ENCODE results near the gene PRSS38. TPM values are rescaled to one million over a fixed set of nuclear protein-coding genes. Genes with fewer than 3 reads are reported as not detected.
A peak's percentile ranks its signal among the peaks of the same experiment; 100 is the strongest.

The PRSS38 gene
- total and polyA plus RNA-seq, 11 donors = not detected

GRCh38 chr1:227767401-227768124, 47.9 kb upstream of the PRSS38 start:
- no peak for ATAC-seq
- Histone ChIP-seq H3K9me3 (no peaks in the 10 kb centered on the region), H3K4me1 (peaks cover 0 to 29% (median 12%) of the 10 kb centered on the region in 12 donors), H3K27me3 (no peaks in the 10 kb centered on the region), H3K4me3 (no peak overlapping the region), H3K27ac (no peak overlapping the region), H3K36me3 (peaks cover 4 to 64% (median 53%) of the 10 kb centered on the region in 9 donors)
- intact Hi-C loops (cut with DNase I) = loop anchor here in 4 of 10 donors (10.0 kb wide), 3 partner anchors 283 to 317 kb away; partner anchors contain the start of gene ARF1 (in 1 of the 4)
- DNase-seq = peak in 2 of 5 donors; percentile 2 to 33
- WGBS, 4 donors = 83 to 89% (median 88%) methylated on average over 6 of the region's 6 CpGs
- TF ChIP-seq, protein P1, sequence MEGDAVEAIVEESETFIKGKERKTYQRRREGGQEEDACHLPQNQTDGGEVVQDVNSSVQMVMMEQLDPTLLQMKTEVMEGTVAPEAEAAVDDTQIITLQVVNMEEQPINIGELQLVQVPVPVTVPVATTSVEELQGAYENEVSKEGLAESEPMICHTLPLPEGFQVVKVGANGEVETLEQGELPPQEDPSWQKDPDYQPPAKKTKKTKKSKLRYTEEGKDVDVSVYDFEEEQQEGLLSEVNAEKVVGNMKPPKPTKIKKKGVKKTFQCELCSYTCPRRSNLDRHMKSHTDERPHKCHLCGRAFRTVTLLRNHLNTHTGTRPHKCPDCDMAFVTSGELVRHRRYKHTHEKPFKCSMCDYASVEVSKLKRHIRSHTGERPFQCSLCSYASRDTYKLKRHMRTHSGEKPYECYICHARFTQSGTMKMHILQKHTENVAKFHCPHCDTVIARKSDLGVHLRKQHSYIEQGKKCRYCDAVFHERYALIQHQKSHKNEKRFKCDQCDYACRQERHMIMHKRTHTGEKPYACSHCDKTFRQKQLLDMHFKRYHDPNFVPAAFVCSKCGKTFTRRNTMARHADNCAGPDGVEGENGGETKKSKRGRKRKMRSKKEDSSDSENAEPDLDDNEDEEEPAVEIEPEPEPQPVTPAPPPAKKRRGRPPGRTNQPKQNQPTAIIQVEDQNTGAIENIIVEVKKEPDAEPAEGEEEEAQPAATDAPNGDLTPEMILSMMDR (IDR thresholded peaks at IDR 0.05) = no peak
- TF ChIP-seq POLR2A (IDR thresholded peaks at IDR 0.05) = no peak

GRCh38 chr1:227768125-227768439, 47.4 kb upstream of the PRSS38 start:
- Histone ChIP-seq H3K27ac (no peak overlapping the region), H3K9me3 (no peaks in the 10 kb centered on the region), H3K27me3 (no peaks in the 10 kb centered on the region), H3K4me3 (no peak overlapping the region), H3K36me3 (peaks cover 4 to 64% (median 53%) of the 10 kb centered on the region in 9 donors), H3K4me1 (peaks cover 0 to 24% (median 7%) of the 10 kb centered on the region in 12 donors)
- ATAC-seq (no peak), DNase-seq (peak in 2 of 5 donors; percentile 7 to 11)
- 89 to 91% (median 91%) methylated on average over 7 of the region's 7 CpGs for WGBS, 4 donors
- intact Hi-C loops (cut with DNase I) = loop anchor here in 4 of 10 donors (10.0 kb wide), 3 partner anchors 283 to 317 kb away; partner anchors contain the start of gene ARF1 (in 1 of the 4)
- TF ChIP-seq, protein P1 (IDR thresholded peaks at IDR 0.05) = no peak
- TF ChIP-seq POLR2A (IDR thresholded peaks at IDR 0.05) = no peak

GRCh38 chr1:227768640-227769039, 46.8 kb upstream of the PRSS38 start:
- Histone ChIP-seq H3K27ac (no peak overlapping the region), H3K4me3 (no peak overlapping the region), H3K4me1 (peaks cover 0 to 18% (median 2%) of the 10 kb centered on the region in 12 donors), H3K27me3 (no peaks in the 10 kb centered on the region), H3K9me3 (no peaks in the 10 kb centered on the region), H3K36me3 (peaks cover 4 to 67% (median 53%) of the 10 kb centered on the region in 9 donors)
- no peak for ATAC-seq
- no peak for DNase-seq
- WGBS, 4 donors = 84 to 97% (median 91%) methylated on average over 6 of the region's 6 CpGs
- intact Hi-C loops (cut with DNase I) = loop anchor here in 4 of 10 donors (10.0 kb wide), 3 partner anchors 284 to 316 kb away; partner anchors contain the start of gene ARF1 (in 1 of the 4)
- no peak for TF ChIP-seq POLR2A (IDR thresholded peaks at IDR 0.05)
- TF ChIP-seq, protein P1 (IDR thresholded peaks at IDR 0.05) = no peak
